GM12878 (cell line): ENCODE measurements around the gene WDR75. TPM values are rescaled to one million over a fixed set of nuclear protein-coding genes. Genes with fewer than 3 reads are reported as not detected.
A peak's percentile ranks its signal among the peaks of the same experiment; 100 is the strongest.

Source experiments
- ATAC-seq: fragments of 200-7000 bp; cut with Tn5 transposase; 3 replicates; pipeline ENCODE4 v1.9.1; 2020; ENCODE audit warnings: mild to moderate bottlenecking, moderate library complexity
- BruUV-seq: library from RNA; stranded (reverse); fragments of 400-500 nt; replicated peaks from 2 replicates; lab custom pipeline; 2021; lab: Mats Ljungman, UMichigan
- CTCF ChIA-PET: fragments of 300-600 bp; sonication (Branson Sonifier 250); formaldehyde crosslinking; extraction: SDS; loops from one replicate; lab custom pipeline; 2021; ENCODE audit warnings: inconsistent platforms; lab: Yijun Ruan, JAX
- POLR2A ChIA-PET: fragments of 350-600 bp; formaldehyde crosslinking; extraction: SDS; loops from one replicate; lab custom pipeline; 2021; ENCODE audit warnings: inconsistent platforms; lab: Charles Lee
- RAD21 ChIA-PET: fragments of 300-600 bp; sonication (Branson Sonifier 250); formaldehyde crosslinking; loops from one replicate; lab custom pipeline; 2023; ENCODE audit warnings: antibody characterized with exemption; ENCODE audit not compliant: unreplicated experiment; lab: Charles Lee
- SMC1A ChIA-PET: fragments of 300-600 bp; sonication (Branson Sonifier 250); formaldehyde crosslinking; loops from one replicate; lab custom pipeline; 2023; ENCODE audit not compliant: unreplicated experiment, uncharacterized antibody; lab: Charles Lee
- DNase-seq: peaks from one replicate; pipeline ENCODE4 v3.0.0-alpha.2; 2011; ENCODE audit warnings: low read depth, low spot score
- FAIRE-seq: peaks from 3 replicates; lab custom pipeline; 2011; peaks lifted over from hg19 to GRCh38; lab: Jason Lieb, UNC
- H2AFZ ChIP-seq: 2 replicates; pipeline ENCODE4 v1.6.0; 2011; ENCODE audit warnings: low read depth, low read length, control low read depth; ENCODE audit not compliant: control insufficient read depth
- H3K27ac ChIP-seq: 2 replicates; pipeline ENCODE4 v1.5.1; 2011; ENCODE audit warnings: control low read depth; ENCODE audit not compliant: control insufficient read depth, insufficient read depth
- H3K27me3 ChIP-seq, 2 experiments: replicated peaks in 1 of 2; 2 replicates each; pipeline versions ENCODE4 v1.6.0 to v1.6.1; 2011; ENCODE audit warnings: low read length in 1 of 2; ENCODE audit not compliant: control insufficient read depth in 2 of 2, insufficient read depth in 2 of 2
- H3K36me3 ChIP-seq, 2 experiments: 2 replicates each; pipeline ENCODE4 v1.5.1; 2011; ENCODE audit warnings: low read length in 1 of 2; ENCODE audit not compliant: control insufficient read depth in 2 of 2, insufficient read depth in 2 of 2
- H3K4me1 ChIP-seq: 2 replicates; pipeline ENCODE4 v1.6.1; 2011; ENCODE audit warnings: mild to moderate bottlenecking, low read length, moderate library complexity, mixed read lengths; ENCODE audit not compliant: control insufficient read depth, insufficient read depth
- H3K4me2 ChIP-seq: 2 replicates; pipeline ENCODE4 v1.6.0; 2011; ENCODE audit warnings: control low read depth; ENCODE audit not compliant: control insufficient read depth, insufficient read depth
- H3K4me3 ChIP-seq: fragments of 200-600 bp; sonication (generic); 2 replicates; pipeline ENCODE4 v1.5.1; 2016
- H3K79me2 ChIP-seq: 2 replicates; pipeline ENCODE4 v1.6.0; 2011; ENCODE audit warnings: low read length; ENCODE audit not compliant: control insufficient read depth, insufficient read depth
- H3K9ac ChIP-seq: 2 replicates; pipeline ENCODE4 v1.8.0; 2011; ENCODE audit warnings: low read length, control low read depth, mixed read lengths; ENCODE audit not compliant: control insufficient read depth, insufficient read depth
- H3K9me3 ChIP-seq: replicated peaks from 3 replicates; pipeline ENCODE4 v1.5.1; 2011; ENCODE audit warnings: mild to moderate bottlenecking, low read length; ENCODE audit not compliant: control insufficient read depth, insufficient read depth
- H4K20me1 ChIP-seq: 2 replicates; pipeline ENCODE4 v1.6.0; 2011; ENCODE audit not compliant: control insufficient read depth, insufficient read depth
- BACH1 ChIP-seq: fragments of 450-650 bp; IDR thresholded peaks from 2 replicates; pipeline ENCODE4 v1.6.1; 2017; ENCODE audit warnings: mild to moderate bottlenecking, borderline replicate concordance
- CHD1 ChIP-seq: IDR thresholded peaks from 2 replicates; pipeline ENCODE4 v1.6.1; 2012; ENCODE audit warnings: low read depth, low read length, improper control_type of control experiment
- POLR2A ChIP-seq: IDR thresholded peaks from 2 replicates; pipeline ENCODE4 v1.6.1; 2011; ENCODE audit warnings: low read depth, mild to moderate bottlenecking, low read length
- whole genome bisulfite sequencing: methylation state at CpG from one replicate; pipeline ENCODE4 v1.1.6; 2016; ENCODE audit warnings: low lambda C conversion rate; ENCODE audit not compliant: insufficient replicate concordance, insufficient coverage; ENCODE audit errors: missing lambda C conversion rate; 5-methylcytosine and 5-hydroxymethylcytosine counted together
- in situ Hi-C: fragments of 300-500 bp; cut with MboI; formaldehyde crosslinking; loops from 9 replicates; pipeline ENCODE4 v1.14.3; 2018; ENCODE audit warnings: mixed read lengths
- intact Hi-C: fragments of 100-400 bp; cut with micrococcal nuclease; formaldehyde crosslinking; loops from one replicate; pipeline ENCODE4 v1.14.2; 2022; ENCODE audit not compliant: unreplicated experiment
- polyA plus RNA-seq, 11 experiments: library from polyadenylated mRNA; depleted of rRNA in 4 of 11; unstranded in 6 of 11; stranded (reverse) in 5 of 11; fragments of >200 nt; fragmentation: Nextera tagmentation in 4 of 11; fragmentation: Illumina TruSeq in 1 of 11; extraction: Ambion mirVana in 4 of 11; extraction: Trizol in 1 of 11; gene quantifications; 1 replicate in 1 of 11; 2 replicates in 10 of 11; pipeline versions ENCODE4 v1.2.1 to v1.2.3, GENCODE V29; 2011 to 2016; ENCODE audit warnings: inconsistent platforms in 2 of 11, missing spikeins in 2 of 11, low read depth in 1 of 11
- total RNA-seq, 4 experiments: library from RNA; depleted of rRNA in 3 of 4; stranded (reverse); fragments of >200 nt in 3 of 4; fragmentation: Illumina TruSeq in 1 of 4; extraction: Trizol in 1 of 4; gene quantifications; 2 replicates each; pipeline versions ENCODE4 v1.2.1 to v1.2.3, GENCODE V29; 2013 to 2021
- TF ChIP-seq, protein P1 (sequence below): IDR thresholded peaks from 2 replicates; pipeline ENCODE4 v1.6.1; 2011; ENCODE audit warnings: mild to moderate bottlenecking, low read depth, low read length, moderate library complexity; ENCODE audit not compliant: insufficient replicate concordance
- TF ChIP-seq, protein P2 (sequence below): fragments of 450-650 bp; IDR thresholded peaks from 2 replicates; pipeline ENCODE4 v1.6.1; 2014; ENCODE audit warnings: mild to moderate bottlenecking

The WDR75 gene
- total and polyA plus RNA-seq, 10 of the 15 experiments (the other 5 are each of a cell fraction or from before 2014, with no cell fraction given), result 53.1 to 98.5 (median 71.5) TPM

DNA sequence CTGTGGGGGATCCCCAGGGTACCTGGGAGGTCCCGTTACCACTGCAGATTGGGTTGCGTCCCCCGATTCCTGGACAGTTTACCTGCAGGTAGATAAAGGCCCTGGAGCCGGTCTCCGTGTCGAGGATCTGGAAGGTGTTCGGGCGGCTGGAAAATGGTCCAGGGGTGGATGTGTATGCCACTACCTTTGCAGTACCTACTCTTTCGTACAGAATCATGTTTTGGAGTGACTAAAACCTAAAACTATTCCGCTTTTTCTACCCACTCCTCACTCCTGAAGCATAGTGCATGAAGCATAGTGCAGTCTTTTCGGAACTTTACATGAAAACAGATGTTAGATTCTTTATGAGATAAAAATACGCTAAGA is 418 bp downstream of the WDR75 start:
- Histone ChIP-seq H3K4me2 (peak overlapping the region; percentile 89), H3K9me3 (no peaks in the 10 kb centered on the region; the same call in 2 of the 3 replicates), H3K9ac (peak overlapping the region; percentile 92), H4K20me1 (no peaks in the 10 kb centered on the region), H3K27me3 (no peaks in the 10 kb centered on the region), H3K27ac (peak overlapping the region; percentile 71), H3K4me3 (peak overlapping the region; percentile 86), H3K4me1 (peaks cover 28% of the 10 kb centered on the region), H3K36me3 (no peaks in the 10 kb centered on the region), H3K79me2 (peaks cover 55% of the 10 kb centered on the region), H2AFZ (peak overlapping the region; percentile 99)
- ChIA-PET SMC1A (interaction anchor here (3.7 kb wide), 1 partner anchor 15 kb away, joined by 19 read pairs; no protein-coding TSS in a partner anchor), CTCF (interaction anchor here (1.3 kb wide), 1 partner anchor 30 kb away, joined by 3 read pairs; no protein-coding TSS in a partner anchor), POLR2A (interaction anchor here (1.7 kb wide), 1 partner anchor 12 kb away, joined by 3 read pairs; no protein-coding TSS in a partner anchor), RAD21 (no interaction called here)
- under 1% methylated on average over 12 of the region's 12 CpGs for WGBS
- TSS peak; percentile 86 for BruUV-seq
- TF ChIP-seq BACH1 (0 out of 2 replicates have a peak, but pooled peaks have one; percentile 9), POLR2A (no peak), CHD1 (no peak)
- TF ChIP-seq, protein P1, sequence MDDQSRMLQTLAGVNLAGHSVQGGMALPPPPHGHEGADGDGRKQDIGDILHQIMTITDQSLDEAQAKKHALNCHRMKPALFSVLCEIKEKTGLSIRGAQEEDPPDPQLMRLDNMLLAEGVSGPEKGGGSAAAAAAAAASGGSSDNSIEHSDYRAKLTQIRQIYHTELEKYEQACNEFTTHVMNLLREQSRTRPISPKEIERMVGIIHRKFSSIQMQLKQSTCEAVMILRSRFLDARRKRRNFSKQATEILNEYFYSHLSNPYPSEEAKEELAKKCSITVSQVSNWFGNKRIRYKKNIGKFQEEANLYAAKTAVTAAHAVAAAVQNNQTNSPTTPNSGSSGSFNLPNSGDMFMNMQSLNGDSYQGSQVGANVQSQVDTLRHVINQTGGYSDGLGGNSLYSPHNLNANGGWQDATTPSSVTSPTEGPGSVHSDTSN, result no peak
- TF ChIP-seq, protein P2, sequence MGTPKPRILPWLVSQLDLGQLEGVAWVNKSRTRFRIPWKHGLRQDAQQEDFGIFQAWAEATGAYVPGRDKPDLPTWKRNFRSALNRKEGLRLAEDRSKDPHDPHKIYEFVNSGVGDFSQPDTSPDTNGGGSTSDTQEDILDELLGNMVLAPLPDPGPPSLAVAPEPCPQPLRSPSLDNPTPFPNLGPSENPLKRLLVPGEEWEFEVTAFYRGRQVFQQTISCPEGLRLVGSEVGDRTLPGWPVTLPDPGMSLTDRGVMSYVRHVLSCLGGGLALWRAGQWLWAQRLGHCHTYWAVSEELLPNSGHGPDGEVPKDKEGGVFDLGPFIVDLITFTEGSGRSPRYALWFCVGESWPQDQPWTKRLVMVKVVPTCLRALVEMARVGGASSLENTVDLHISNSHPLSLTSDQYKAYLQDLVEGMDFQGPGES, result no peak
- intact Hi-C loops, result loop anchor here (10.0 kb wide), 1 partner anchor 323 kb away; the partner anchor contains the start of gene OSGEPL1
- in situ Hi-C loops, result no loop called here
- DNase-seq (no peak), FAIRE-seq (no peak), ATAC-seq (peak; percentile 32)
